ENCODE data around the gene CLPTM1L.

Gene CLPTM1L

GRCh38 chr5:1344975-1345838 lies at the start of gene CLPTM1L:
TSS of gene CLPTM1L (minus strand) at chr5:1345099. CDS start at chr5:1344841, 258 bp downstream.
- DNase-seq (ENCODE audit: low read depth): peak; percentile 80

GRCh38 chr5:1393571-1394501 lies 48.9 kb upstream of the CLPTM1L start:
- DNase-seq (ENCODE audit: low read depth): no peak

GRCh38 chr5:1392801-1393565 lies 48.1 kb upstream of the CLPTM1L start:
- DNase-seq (ENCODE audit: low read depth): no peak

- DNase-seq (ENCODE audit: low read depth): no peak
Measured at GRCh38 chr5:1392261-1392660, 47.4 kb upstream of the CLPTM1L start.

- no peak for DNase-seq (ENCODE audit: low read depth)
Measured at GRCh38 chr5:1391691-1392090, 46.8 kb upstream of the CLPTM1L start.

- no peak for DNase-seq (ENCODE audit: low read depth)
Measured at GRCh38 chr5:1390861-1391600, 46.1 kb upstream of the CLPTM1L start.

- no peak for DNase-seq (ENCODE audit: low read depth)
Measured at GRCh38 chr5:1390333-1390732, 45.4 kb upstream of the CLPTM1L start.

GRCh38 chr5:1388383-1388967 lies 43.6 kb upstream of the CLPTM1L start:
- DNase-seq (ENCODE audit: low read depth): no peak

GRCh38 chr5:1387876-1388275 lies 43.0 kb upstream of the CLPTM1L start:
- no peak for DNase-seq (ENCODE audit: low read depth)

GRCh38 chr5:1387059-1387755 lies 42.3 kb upstream of the CLPTM1L start:
- DNase-seq (ENCODE audit: low read depth): no peak

GRCh38 chr5:1386274-1386717 lies 41.4 kb upstream of the CLPTM1L start:
- peak; percentile 18 for DNase-seq (ENCODE audit: low read depth)

- peak; percentile 59 for DNase-seq (ENCODE audit: low read depth)
Measured at GRCh38 chr5:1385395-1386273, 40.7 kb upstream of the CLPTM1L start.

GRCh38 chr5:1384521-1384920 lies 39.6 kb upstream of the CLPTM1L start:
- DNase-seq (ENCODE audit: low read depth): no peak

- no peak for DNase-seq (ENCODE audit: low read depth)
Measured at GRCh38 chr5:1383886-1384401, 39.0 kb upstream of the CLPTM1L start.

GRCh38 chr5:1383344-1383743 lies 38.4 kb upstream of the CLPTM1L start:
- DNase-seq (ENCODE audit: low read depth): no peak

GRCh38 chr5:1382248-1382700 lies 37.4 kb upstream of the CLPTM1L start:
- no peak for DNase-seq (ENCODE audit: low read depth)

- DNase-seq (ENCODE audit: low read depth): no peak
Measured at GRCh38 chr5:1381370-1382247, 36.7 kb upstream of the CLPTM1L start.

- no peak for DNase-seq (ENCODE audit: low read depth)
Measured at GRCh38 chr5:1380910-1381309, 36.0 kb upstream of the CLPTM1L start.
